Endodermal cell (in vitro differentiated cells): ENCODE results near the gene C2. TPM values are rescaled to one million over a fixed set of nuclear protein-coding genes. Genes with fewer than 3 reads are reported as not detected.
A peak's percentile ranks its signal among the peaks of the same experiment; 100 is the strongest.

Experiments used
- DNase-seq: peaks from one replicate; pipeline ENCODE4 v3.0.0-alpha.2; 2017
- H3K27ac ChIP-seq: 2 replicates; pipeline ENCODE4 v1.5.1; 2013; ENCODE audit warnings: mild to moderate bottlenecking, low read depth, low read length, moderate library complexity
- H3K27me3 ChIP-seq: 2 replicates; pipeline ENCODE4 v1.6.1; 2013; ENCODE audit warnings: mild to moderate bottlenecking, low read length, moderate library complexity; ENCODE audit not compliant: insufficient read depth, control insufficient read depth, poor library complexity, severe bottlenecking
- H3K36me3 ChIP-seq: 2 replicates; pipeline ENCODE4 v1.7.0; 2013; ENCODE audit warnings: mild to moderate bottlenecking, low read length, moderate library complexity; ENCODE audit not compliant: control insufficient read depth, insufficient read depth
- H3K4me1 ChIP-seq: one replicate; pipeline ENCODE4 v1.7.0; 2013; ENCODE audit warnings: low read length; ENCODE audit not compliant: control insufficient read depth, insufficient read depth
- H3K4me3 ChIP-seq: 2 replicates; pipeline ENCODE4 v1.5.1; 2013; ENCODE audit warnings: mild to moderate bottlenecking, low read length, moderate library complexity
- H3K9ac ChIP-seq: 2 replicates; pipeline ENCODE4 v1.6.1; 2013; ENCODE audit warnings: mild to moderate bottlenecking, low read length, moderate library complexity; ENCODE audit not compliant: poor library complexity, severe bottlenecking; ENCODE audit errors: extremely low read depth
- H3K9me3 ChIP-seq: 2 replicates; pipeline ENCODE4 v1.6.1; 2013; ENCODE audit warnings: mild to moderate bottlenecking, low read length, moderate library complexity; ENCODE audit not compliant: control insufficient read depth
- H3K27ac Mint-ChIP-seq: 2 replicates; pipeline ENCODE4 v1.8.0; 2020; ENCODE audit warnings: mixed read lengths
- H3K27me3 Mint-ChIP-seq: 2 replicates; pipeline ENCODE4 v1.8.0; 2021; ENCODE audit warnings: mild to moderate bottlenecking, mixed read lengths; ENCODE audit not compliant: insufficient read depth
- H3K36me3 Mint-ChIP-seq: 2 replicates; pipeline ENCODE4 v1.8.0; 2020; ENCODE audit warnings: low read depth, mixed read lengths
- H3K4me1 Mint-ChIP-seq: 2 replicates; pipeline ENCODE4 v1.8.0; 2020; ENCODE audit warnings: mixed read lengths
- H3K4me3 Mint-ChIP-seq: 2 replicates; pipeline ENCODE4 v1.8.0; 2020; ENCODE audit warnings: mild to moderate bottlenecking, moderate library complexity, mixed read lengths
- H3K9me3 Mint-ChIP-seq: 2 replicates; pipeline ENCODE4 v1.8.0; 2020; ENCODE audit warnings: mild to moderate bottlenecking, mixed read lengths
- WGBS, 2 experiments: methylation state at CpG; one replicate each; pipeline versions ENCODE4 v1.1.5 to v1.1.7; 2013; ENCODE audit warnings: missing lambda C conversion rate in 2 of 2, mixed read lengths in 1 of 2; ENCODE audit not compliant: insufficient coverage in 1 of 2, insufficient read length in 1 of 2; 5-methylcytosine and 5-hydroxymethylcytosine counted together
- total RNA-seq, 2 donors: library from RNA; stranded (reverse); fragmentation: NEBNext Ultra II Directional in 1 of 2; extraction: Animal tissue kit (Norgen Biotek cat#: 25700) in 1 of 2; gene quantifications; 2 replicates in 1 of 2; 3 replicates in 1 of 2; pipeline ENCODE4 v1.2.1, GENCODE V29; 2021
- TF ChIP-seq, protein P1 (sequence below): fragments of 200-600 bp; sonication (generic); conservative IDR thresholded peaks from 2 replicates; pipeline ENCODE4 v1.5.0; 2021; ENCODE audit warnings: antibody characterized with exemption, mild to moderate bottlenecking

The C2 gene
- total RNA-seq, 2 donors from 2014 or later, result 0.29 to 1.0 TPM

GRCh38 chr6:31888276-31889258 is 39.0 kb upstream of the C2 start:
- no peak overlapping the region for H3K27ac Mint-ChIP-seq
- H3K9me3 Mint-ChIP-seq, result no peaks in the 10 kb centered on the region
- H3K4me1 Mint-ChIP-seq, result no peaks in the 10 kb centered on the region
- Histone ChIP-seq H3K27me3 (no peaks in the 10 kb centered on the region), H3K36me3 (peaks cover 78% of the 10 kb centered on the region), H3K4me3 (no peak overlapping the region), H3K27ac (no peak overlapping the region), H3K9ac (no peak overlapping the region), H3K4me1 (no peaks in the 10 kb centered on the region), H3K9me3 (no peaks in the 10 kb centered on the region)
- H3K27me3 Mint-ChIP-seq, result no peaks in the 10 kb centered on the region
- H3K36me3 Mint-ChIP-seq, result peaks cover 73% of the 10 kb centered on the region
- TF ChIP-seq, protein P1, sequence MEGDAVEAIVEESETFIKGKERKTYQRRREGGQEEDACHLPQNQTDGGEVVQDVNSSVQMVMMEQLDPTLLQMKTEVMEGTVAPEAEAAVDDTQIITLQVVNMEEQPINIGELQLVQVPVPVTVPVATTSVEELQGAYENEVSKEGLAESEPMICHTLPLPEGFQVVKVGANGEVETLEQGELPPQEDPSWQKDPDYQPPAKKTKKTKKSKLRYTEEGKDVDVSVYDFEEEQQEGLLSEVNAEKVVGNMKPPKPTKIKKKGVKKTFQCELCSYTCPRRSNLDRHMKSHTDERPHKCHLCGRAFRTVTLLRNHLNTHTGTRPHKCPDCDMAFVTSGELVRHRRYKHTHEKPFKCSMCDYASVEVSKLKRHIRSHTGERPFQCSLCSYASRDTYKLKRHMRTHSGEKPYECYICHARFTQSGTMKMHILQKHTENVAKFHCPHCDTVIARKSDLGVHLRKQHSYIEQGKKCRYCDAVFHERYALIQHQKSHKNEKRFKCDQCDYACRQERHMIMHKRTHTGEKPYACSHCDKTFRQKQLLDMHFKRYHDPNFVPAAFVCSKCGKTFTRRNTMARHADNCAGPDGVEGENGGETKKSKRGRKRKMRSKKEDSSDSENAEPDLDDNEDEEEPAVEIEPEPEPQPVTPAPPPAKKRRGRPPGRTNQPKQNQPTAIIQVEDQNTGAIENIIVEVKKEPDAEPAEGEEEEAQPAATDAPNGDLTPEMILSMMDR, result peak; percentile 85
- peak; percentile 83 for DNase-seq
- no peak overlapping the region for H3K4me3 Mint-ChIP-seq
- 90 to 96% methylated on average over 21 to 43 of the region's 43 CpGs for WGBS, 2 experiments

GRCh38 chr6:31889331-31889972 is 38.1 kb upstream of the C2 start:
- Histone ChIP-seq H3K4me3 (no peak overlapping the region), H3K36me3 (peaks cover 83% of the 10 kb centered on the region), H3K4me1 (no peaks in the 10 kb centered on the region), H3K27ac (no peak overlapping the region), H3K27me3 (no peaks in the 10 kb centered on the region), H3K9ac (no peak overlapping the region), H3K9me3 (no peaks in the 10 kb centered on the region)
- TF ChIP-seq, protein P1, result no peak
- no peak for DNase-seq
- Mint-ChIP-seq H3K36me3 (peaks cover 73% of the 10 kb centered on the region), H3K27ac (no peak overlapping the region), H3K4me3 (no peak overlapping the region), H3K9me3 (no peaks in the 10 kb centered on the region), H3K27me3 (no peaks in the 10 kb centered on the region), H3K4me1 (no peaks in the 10 kb centered on the region)
- WGBS, 2 experiments, result 80 to 95% methylated on average over 1 to 3 of the region's 3 CpGs

GRCh38 chr6:31892821-31893220 is 34.7 kb upstream of the C2 start:
- H3K4me3 ChIP-seq, result no peak overlapping the region
- H3K9me3 ChIP-seq, result no peaks in the 10 kb centered on the region
- TF ChIP-seq, protein P1, result no peak
- Mint-ChIP-seq H3K4me3 (no peak overlapping the region), H3K9me3 (no peaks in the 10 kb centered on the region), H3K27ac (no peak overlapping the region), H3K4me1 (peaks cover 4% of the 10 kb centered on the region), H3K27me3 (no peaks in the 10 kb centered on the region), H3K36me3 (peaks cover 59% of the 10 kb centered on the region)
- 91 to 96% methylated on average over 5 to 6 of the region's 6 CpGs for WGBS, 2 experiments
- H3K9ac ChIP-seq, result no peak overlapping the region
- H3K27ac ChIP-seq, result no peak overlapping the region
- no peak for DNase-seq
- H3K27me3 ChIP-seq, result no peaks in the 10 kb centered on the region
- H3K4me1 ChIP-seq, result peaks cover 4% of the 10 kb centered on the region
- H3K36me3 ChIP-seq, result peaks cover 71% of the 10 kb centered on the region
